SK-N-SH (cell line): ENCODE data around the gene GFY. TPM values are rescaled to one million over a fixed set of nuclear protein-coding genes. Genes with fewer than 3 reads are reported as not detected.

Source experiments
- CTCF ChIA-PET: fragments of 300-600, 350-600 bp; formaldehyde crosslinking; extraction: SDS; loops from one replicate; lab custom pipeline; 2021; lab: Yijun Ruan, JAX
- POLR2A ChIA-PET: fragments of 350-600 bp; sonication (Branson Sonifier 250); formaldehyde crosslinking; extraction: SDS; loops from one replicate; lab custom pipeline; 2020; ENCODE audit warnings: antibody characterized with exemption, inconsistent platforms; lab: Yijun Ruan, JAX
- DNase-seq: peaks from one replicate; pipeline ENCODE4 v3.0.0; 2012
- H2AFZ ChIP-seq: fragments of 200-600 bp; sonication (generic); 2 replicates; pipeline ENCODE4 v1.8.1; 2016; ENCODE audit warnings: antibody characterized with exemption, mild to moderate bottlenecking, low read depth
- H3F3A ChIP-seq: fragments of 200-600 bp; sonication (generic); replicated peaks from 2 replicates; pipeline ENCODE3; 2016; ENCODE audit warnings: antibody characterized with exemption, mild to moderate bottlenecking; ENCODE audit not compliant: insufficient read depth
- H3K27ac ChIP-seq, 2 experiments: fragments of 200-500 bp in 1 of 2; fragments of 200-600 bp in 1 of 2; sonication (Bioruptor generic) in 1 of 2; sonication (generic), shearing (Covaris generic) in 1 of 2; 2 replicates each; pipeline versions ENCODE4 v1.5.1 to v1.6.1; 2014 to 2016; ENCODE audit warnings: low read depth in 2 of 2, inconsistent platforms in 1 of 2, low read length in 1 of 2, mild to moderate bottlenecking in 1 of 2, mixed read lengths in 1 of 2
- H3K27me3 ChIP-seq: fragments of 200-600 bp; sonication (generic), shearing (Covaris generic); 2 replicates; pipeline ENCODE4 v1.6.1; 2016; ENCODE audit warnings: mixed run types; ENCODE audit not compliant: insufficient read depth
- H3K36me3 ChIP-seq, 2 experiments: fragments of 200-500 bp in 1 of 2; fragments of 200-600 bp in 1 of 2; sonication (Bioruptor generic) in 1 of 2; sonication (generic) in 1 of 2; replicated peaks in 1 of 2; 2 replicates each; pipeline versions ENCODE3 to v1.5.1; 2014 to 2016; ENCODE audit warnings: low read length in 1 of 2, mild to moderate bottlenecking in 1 of 2; ENCODE audit not compliant: insufficient read depth in 2 of 2, control insufficient read depth in 1 of 2
- H3K4me1 ChIP-seq, 2 experiments: fragments of 200-500 bp in 1 of 2; fragments of 200-600 bp in 1 of 2; sonication (Bioruptor generic) in 1 of 2; sonication (generic), shearing (Covaris generic) in 1 of 2; 2 replicates each; pipeline versions ENCODE4 v1.5.1 to v1.6.1; 2014 to 2016; ENCODE audit warnings: low read depth in 1 of 2, low read length in 1 of 2, mixed run types in 1 of 2; ENCODE audit not compliant: insufficient read depth in 2 of 2, control insufficient read depth in 1 of 2
- H3K4me2 ChIP-seq: fragments of 200-600 bp; sonication (generic), shearing (Covaris generic); 2 replicates; pipeline ENCODE4 v1.6.1; 2017; ENCODE audit warnings: mixed run types
- H3K4me3 ChIP-seq, 2 experiments: fragments of 200-500 bp in 1 of 2; fragments of 200-600 bp in 1 of 2; sonication (Bioruptor generic) in 1 of 2; sonication (generic), shearing (Covaris generic) in 1 of 2; 2 replicates each; pipeline versions ENCODE4 v1.5.1 to v1.8.1; 2014 to 2016; ENCODE audit warnings: low read depth in 2 of 2, inconsistent platforms in 1 of 2, low read length in 1 of 2, mild to moderate bottlenecking in 1 of 2, mixed read lengths in 1 of 2, moderate library complexity in 1 of 2
- H3K79me2 ChIP-seq: fragments of 200-600 bp; sonication (generic); 2 replicates; pipeline ENCODE4 v1.8.1; 2017; ENCODE audit warnings: mild to moderate bottlenecking; ENCODE audit not compliant: insufficient read depth
- H3K9ac ChIP-seq: fragments of 200-600 bp; sonication (generic); 2 replicates; pipeline ENCODE4 v1.6.1; 2017; ENCODE audit warnings: mixed run types
- H3K9me2 ChIP-seq: fragments of 200-600 bp; sonication (generic); 2 replicates; pipeline ENCODE4 v1.6.1; 2017; ENCODE audit warnings: mixed run types
- H3K9me3 ChIP-seq: fragments of 200-600 bp; sonication (generic); 2 replicates; pipeline ENCODE4 v1.6.1; 2017; ENCODE audit warnings: mixed run types, mild to moderate bottlenecking, moderate library complexity
- H4K20me1 ChIP-seq: fragments of 200-600 bp; sonication (generic); 2 replicates; pipeline ENCODE4 v1.6.1; 2017; ENCODE audit warnings: mild to moderate bottlenecking, mixed run types; ENCODE audit not compliant: insufficient read depth
- CHD2 ChIP-seq: fragments of 150-350 bp; IDR thresholded peaks from 2 replicates; pipeline ENCODE4 v1.6.1; 2018; ENCODE audit warnings: low read length; ENCODE audit not compliant: partially characterized antibody
- EZH2phosphoT487 ChIP-seq: fragments of 200-600 bp; sonication (generic); IDR thresholded peaks from 2 replicates; pipeline ENCODE4 v1.6.1; 2017; ENCODE audit warnings: low read depth, mixed run types, mild to moderate bottlenecking, antibody characterized with exemption, moderate library complexity, borderline replicate concordance
- FOXJ3 ChIP-seq: sonication (generic); formaldehyde crosslinking; IDR thresholded peaks from 2 replicates; pipeline ENCODE4 v1.5.1; 2020; ENCODE audit warnings: mild to moderate bottlenecking, missing genetic modification reagents
- FOXM1 ChIP-seq: IDR thresholded peaks from 2 replicates; pipeline ENCODE4 v1.4.0; 2012; ENCODE audit warnings: low read depth, mild to moderate bottlenecking
- GABPA ChIP-seq: IDR thresholded peaks from 2 replicates; pipeline ENCODE4 v1.4.0; 2012; ENCODE audit warnings: low read depth, mild to moderate bottlenecking
- MEF2A ChIP-seq: IDR thresholded peaks from 2 replicates; pipeline ENCODE4 v1.4.0; 2012; ENCODE audit warnings: low read depth, borderline replicate concordance
- MXI1 ChIP-seq: IDR thresholded peaks from 2 replicates; pipeline ENCODE4 v1.6.1; 2012; ENCODE audit warnings: mild to moderate bottlenecking, low read depth, low read length, improper control_type of control experiment
- NFIC ChIP-seq: IDR thresholded peaks from 2 replicates; pipeline ENCODE4 v1.4.0; 2012; ENCODE audit warnings: borderline replicate concordance
- NRF1 ChIP-seq: IDR thresholded peaks from 2 replicates; pipeline ENCODE4 v1.6.1; 2012; ENCODE audit warnings: low read depth, mild to moderate bottlenecking, low read length
- RAD21 ChIP-seq: IDR thresholded peaks from 2 replicates; pipeline ENCODE4 v1.6.1; 2012; ENCODE audit warnings: mild to moderate bottlenecking, low read length
- RFX5 ChIP-seq: IDR thresholded peaks from 2 replicates; pipeline ENCODE4 v1.6.1; 2012; ENCODE audit warnings: mild to moderate bottlenecking, improper control_type of control experiment, low read length
- RXRA ChIP-seq: IDR thresholded peaks from 2 replicates; pipeline ENCODE4 v1.4.0; 2012; ENCODE audit warnings: low read depth, mild to moderate bottlenecking, borderline replicate concordance
- SIN3A ChIP-seq: IDR thresholded peaks from 2 replicates; pipeline ENCODE4 v1.6.1; 2012; ENCODE audit warnings: low read depth, mild to moderate bottlenecking, low read length, moderate library complexity, borderline replicate concordance
- TCF12 ChIP-seq: IDR thresholded peaks from 2 replicates; pipeline ENCODE4 v1.4.0; 2012
- TEAD4 ChIP-seq: IDR thresholded peaks from 2 replicates; pipeline ENCODE4 v1.4.0; 2012; ENCODE audit warnings: mild to moderate bottlenecking, borderline replicate concordance; ENCODE audit not compliant: insufficient read depth
- WGBS: methylation state at CpG from one replicate; pipeline ENCODE4 v1.1.6; 2017; ENCODE audit warnings: low lambda C conversion rate; 5-methylcytosine and 5-hydroxymethylcytosine counted together
- polyA plus RNA-seq, 3 experiments: library from polyadenylated mRNA; depleted of rRNA; stranded (reverse); fragments of >200 nt; gene quantifications; 2 replicates each; pipeline ENCODE4 v1.2.3, GENCODE V29; 2012
- TF ChIP-seq, protein P1 (sequence below): fragments of 150-350 bp; IDR thresholded peaks from 2 replicates; pipeline ENCODE4 v1.6.1; 2017; ENCODE audit warnings: antibody characterized with exemption, low read length, low read depth, borderline replicate concordance
- TF ChIP-seq, protein P2 (sequence below): IDR thresholded peaks from 2 replicates; pipeline ENCODE4; 2012
- TF ChIP-seq, protein P3 (sequence below): IDR thresholded peaks from 2 replicates; pipeline ENCODE4 v1.4.0; 2012; ENCODE audit warnings: low read depth, borderline replicate concordance

The GFY gene
- polyA plus RNA-seq, 1 of the 3 experiments (the other 2 are of a cell fraction): not detected

DNA sequence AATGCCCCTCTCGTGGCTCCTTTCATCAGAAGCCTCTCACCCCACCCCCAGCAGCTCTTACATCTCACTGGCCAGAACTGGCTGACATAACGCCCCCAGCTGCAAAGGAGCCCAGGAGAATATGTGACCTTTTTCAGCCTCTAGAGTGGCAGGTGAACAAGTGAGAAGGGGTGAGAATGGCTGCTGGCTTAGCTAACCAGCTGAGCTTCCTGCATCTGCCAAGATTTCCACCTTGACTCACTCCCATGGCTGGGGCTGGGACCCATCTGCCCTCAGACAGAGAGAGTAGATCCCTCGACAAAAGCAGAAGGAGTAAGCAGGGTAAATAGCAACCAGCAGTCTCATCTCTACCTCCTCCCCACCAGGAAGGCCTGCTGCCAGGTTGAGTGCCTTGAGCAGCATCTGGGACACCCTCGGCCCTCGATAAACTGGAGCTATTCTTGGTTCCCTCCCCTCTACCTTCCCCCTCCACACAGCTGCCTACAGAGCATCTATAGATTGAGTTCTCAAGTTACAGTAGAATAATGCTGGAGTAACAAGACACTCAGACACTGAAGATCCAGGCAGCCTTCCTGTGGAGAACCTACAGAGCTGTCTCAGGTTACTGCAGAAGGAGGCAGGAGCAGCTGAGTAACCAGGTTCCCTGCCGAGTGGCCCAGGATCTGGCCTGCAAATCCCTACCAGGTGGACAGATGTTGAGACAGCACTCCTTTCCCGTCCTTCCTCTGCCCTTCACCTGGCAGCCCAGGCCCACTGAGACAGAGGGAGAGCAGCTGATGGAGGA lies 21.6 kb upstream of the GFY start:
- Histone ChIP-seq H4K20me1 (no peaks in the 10 kb centered on the region), H3K79me2 (no peaks in the 10 kb centered on the region), H3K27ac (no peak overlapping the region), H3K4me2 (no peak overlapping the region), H3K36me3 (no peaks in the 10 kb centered on the region), H3K9me2 (no peaks in the 10 kb centered on the region)
- ChIA-PET CTCF (interaction anchor here (0.8 to 3.7 kb wide), 4 partner anchors 12 to 40 kb away, joined by 3 to 18 read pairs (median 4); no protein-coding TSS in a partner anchor), POLR2A (no interaction called here)
- TF ChIP-seq TEAD4 (no peak), TCF12 (peak; percentile 29; the same call in 1 of the 2 replicates)
- TF ChIP-seq, all 33 proteins: peak for 1
- no peaks in the 10 kb centered on the region for H3F3A ChIP-seq
- H3K27me3 ChIP-seq: no peaks in the 10 kb centered on the region; the same call in 1 of the 2 replicates
- H3K9ac ChIP-seq: no peak overlapping the region
- H2AFZ ChIP-seq: no peak overlapping the region
- H3K9me3 ChIP-seq: no peaks in the 10 kb centered on the region
- H3K4me3 ChIP-seq: no peak overlapping the region
- H3K4me1 ChIP-seq: no peaks in the 10 kb centered on the region; a peak in 2 of 4 replicates
- 58% methylated on average over 7 of the region's 7 CpGs for WGBS
- DNase-seq: peak; percentile 3

DNA sequence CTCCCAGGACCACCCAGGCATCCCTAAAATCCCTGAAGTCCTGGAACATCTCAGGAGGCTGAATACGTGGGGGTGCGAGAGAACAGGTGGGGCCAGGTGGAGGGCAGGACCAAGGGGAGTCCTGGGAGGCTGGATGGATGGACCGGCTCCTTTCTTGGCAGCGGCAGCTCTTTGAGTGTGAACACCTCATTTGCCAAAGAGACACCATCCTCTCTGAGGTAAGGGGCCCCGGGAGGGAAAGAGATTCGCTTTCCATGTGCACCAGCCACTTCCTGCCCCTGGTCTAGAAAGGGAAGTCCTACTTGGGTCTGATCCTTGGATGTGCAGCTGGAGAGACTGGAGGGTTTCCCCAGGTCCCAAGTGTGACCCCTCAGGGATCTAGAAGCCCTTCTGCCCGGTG lies 18.1 kb upstream of the GFY start:
- Histone ChIP-seq H3K27ac (no peak overlapping the region), H4K20me1 (no peaks in the 10 kb centered on the region), H3K9me3 (no peaks in the 10 kb centered on the region), H3K79me2 (no peaks in the 10 kb centered on the region), H3K27me3 (no peaks in the 10 kb centered on the region), H3K4me1 (no peaks in the 10 kb centered on the region; a peak in 2 of 4 replicates), H2AFZ (no peak overlapping the region), H3K9ac (no peak overlapping the region), H3K4me3 (no peak overlapping the region), H3K4me2 (no peak overlapping the region), H3K9me2 (no peaks in the 10 kb centered on the region), H3F3A (no peaks in the 10 kb centered on the region), H3K36me3 (no peaks in the 10 kb centered on the region)
- WGBS: 53% methylated on average over 5 of the region's 7 CpGs
- DNase-seq: no peak
- POLR2A ChIA-PET: no interaction called here
- TF ChIP-seq CHD2 (no peak), EZH2phosphoT487 (no peak), RFX5 (no peak), NRF1 (no peak), MEF2A (no peak), GABPA (no peak), SIN3A (no peak), FOXJ3 (CRISPR knock-in tag) (no peak), MXI1 (no peak), FOXM1 (no peak), NFIC (no peak), RAD21 (no peak), RXRA (no peak)
- TF ChIP-seq, protein P1, sequence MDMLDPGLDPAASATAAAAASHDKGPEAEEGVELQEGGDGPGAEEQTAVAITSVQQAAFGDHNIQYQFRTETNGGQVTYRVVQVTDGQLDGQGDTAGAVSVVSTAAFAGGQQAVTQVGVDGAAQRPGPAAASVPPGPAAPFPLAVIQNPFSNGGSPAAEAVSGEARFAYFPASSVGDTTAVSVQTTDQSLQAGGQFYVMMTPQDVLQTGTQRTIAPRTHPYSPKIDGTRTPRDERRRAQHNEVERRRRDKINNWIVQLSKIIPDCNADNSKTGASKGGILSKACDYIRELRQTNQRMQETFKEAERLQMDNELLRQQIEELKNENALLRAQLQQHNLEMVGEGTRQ: no peak
- TF ChIP-seq, protein P2, sequence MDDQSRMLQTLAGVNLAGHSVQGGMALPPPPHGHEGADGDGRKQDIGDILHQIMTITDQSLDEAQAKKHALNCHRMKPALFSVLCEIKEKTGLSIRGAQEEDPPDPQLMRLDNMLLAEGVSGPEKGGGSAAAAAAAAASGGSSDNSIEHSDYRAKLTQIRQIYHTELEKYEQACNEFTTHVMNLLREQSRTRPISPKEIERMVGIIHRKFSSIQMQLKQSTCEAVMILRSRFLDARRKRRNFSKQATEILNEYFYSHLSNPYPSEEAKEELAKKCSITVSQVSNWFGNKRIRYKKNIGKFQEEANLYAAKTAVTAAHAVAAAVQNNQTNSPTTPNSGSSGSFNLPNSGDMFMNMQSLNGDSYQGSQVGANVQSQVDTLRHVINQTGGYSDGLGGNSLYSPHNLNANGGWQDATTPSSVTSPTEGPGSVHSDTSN: no peak
- TF ChIP-seq, protein P3, sequence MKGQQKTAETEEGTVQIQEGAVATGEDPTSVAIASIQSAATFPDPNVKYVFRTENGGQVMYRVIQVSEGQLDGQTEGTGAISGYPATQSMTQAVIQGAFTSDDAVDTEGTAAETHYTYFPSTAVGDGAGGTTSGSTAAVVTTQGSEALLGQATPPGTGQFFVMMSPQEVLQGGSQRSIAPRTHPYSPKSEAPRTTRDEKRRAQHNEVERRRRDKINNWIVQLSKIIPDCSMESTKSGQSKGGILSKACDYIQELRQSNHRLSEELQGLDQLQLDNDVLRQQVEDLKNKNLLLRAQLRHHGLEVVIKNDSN: no peak
- CTCF ChIA-PET: interaction anchor here (1.2 to 17.5 kb wide), 3 partner anchors 15 to 106 kb away, joined by 3 to 108 read pairs (median 5); no protein-coding TSS in a partner anchor
